ENCODE measurements around the gene SCUBE3. TPM values are rescaled to one million over a fixed set of nuclear protein-coding genes. Genes with fewer than 3 reads are reported as not detected.
A peak's percentile ranks its signal among the peaks of the same experiment; 100 is the strongest.

Gene SCUBE3
- total and polyA plus RNA-seq, 9 of the 15 experiments (the other 6 are each of a cell fraction or from before 2014, with no cell fraction given) = 0.01 to 0.11 TPM; not detected in 7

- TF ChIP-seq RERE (CRISPR knock-in tag; IDR thresholded peaks at IDR 0.05; ENCODE audit: borderline replicate concordance) = no peak
- no peak for TF ChIP-seq HSF4 (CRISPR knock-in tag; IDR thresholded peaks at IDR 0.05; ENCODE audit: borderline replicate concordance)
- no peak for TF ChIP-seq ZNF239 (CRISPR knock-in tag; IDR thresholded peaks at IDR 0.05)
- TF ChIP-seq ELK3 (CRISPR knock-in tag; IDR thresholded peaks at IDR 0.05) = no peak
- no peak for TF ChIP-seq E2F3 (CRISPR knock-in tag; IDR thresholded peaks at IDR 0.05)
- TF ChIP-seq ZBED1 (IDR thresholded peaks at IDR 0.05) = no peak
- no peak for TF ChIP-seq KDM4B (IDR thresholded peaks at IDR 0.05; ENCODE audit: borderline replicate concordance in 2 of 2, low read depth in 1 of 2)
- no peak for TF ChIP-seq ZFP36 (IDR thresholded peaks at IDR 0.05; ENCODE audit: low read depth, low read length, partially characterized antibody)
- TF ChIP-seq SOX6 (IDR thresholded peaks at IDR 0.05) = 0 out of 2 replicates have a peak, but pooled peaks have one; percentile 11
- no peak for TF ChIP-seq ZNF12 (CRISPR knock-in tag; IDR thresholded peaks at IDR 0.05)
- TF ChIP-seq ETV5 (CRISPR knock-in tag; IDR thresholded peaks at IDR 0.05; ENCODE audit: low read depth) = no peak
- TF ChIP-seq CGGBP1 (CRISPR knock-in tag; IDR thresholded peaks at IDR 0.05) = no peak
- TF ChIP-seq ZBTB49 (CRISPR knock-in tag; IDR thresholded peaks at IDR 0.05; ENCODE audit: borderline replicate concordance) = no peak
- TF ChIP-seq ESRRB (CRISPR knock-in tag; IDR thresholded peaks at IDR 0.05; ENCODE audit: borderline replicate concordance) = no peak
- TF ChIP-seq EWSR1 (IDR thresholded peaks at IDR 0.05; ENCODE audit: borderline replicate concordance, low read depth, partially characterized antibody) = no peak
- peak; percentile 93 for TF ChIP-seq OTX1 (CRISPR knock-in tag; IDR thresholded peaks at IDR 0.05)
- peak; percentile 54 for TF ChIP-seq ARID1B (IDR thresholded peaks at IDR 0.05)
- TF ChIP-seq USF1 (CRISPR knock-in tag; IDR thresholded peaks at IDR 0.05) = no peak
- no peak for TF ChIP-seq MTA1 (IDR thresholded peaks at IDR 0.05; ENCODE audit: borderline replicate concordance)
Measured at GRCh38 chr6:35259948-35260590, 46.3 kb downstream of the SCUBE3 start (continued).
